OCI-LY3 (cell line): ENCODE measurements around the gene FGD4.
"Not testable (repeated sequence)": the region's sequence is repeated elsewhere in the genome, so short reads cannot be mapped to it uniquely, and the experiment has no call there.

Experiments
- H2AFZ ChIP-seq: fragments of 200-600, 300-600 bp; shearing (Covaris generic); 2 replicates; pipeline ENCODE4 v1.6.0; 2014; ENCODE audit warnings: antibody characterized with exemption, low read depth, low read length
- H3K27ac ChIP-seq: fragments of 200-600, 300-600 bp; sonication (generic); 2 replicates; pipeline ENCODE4 v1.5.1; 2014; ENCODE audit warnings: mild to moderate bottlenecking, low read length, moderate library complexity, mixed read lengths
- H3K27me3 ChIP-seq: fragments of 200-600, 300-600 bp; sonication (generic); 2 replicates; pipeline ENCODE4 v1.6.1; 2014; ENCODE audit warnings: low read depth, low read length, mixed read lengths
- H3K36me3 ChIP-seq: fragments of 200-600, 300-600 bp; sonication (generic); replicated peaks from 2 replicates; pipeline ENCODE3; 2014; ENCODE audit warnings: low read depth, low read length, mixed read lengths
- H3K4me1 ChIP-seq: fragments of 300-600, 200-600 bp; sonication (generic); 2 replicates; pipeline ENCODE4 v1.6.1; 2014; ENCODE audit warnings: low read length, mixed read lengths
- H3K4me2 ChIP-seq: fragments of 200-600, 300-600 bp; sonication (generic); 2 replicates; pipeline ENCODE4 v1.6.1; 2014; ENCODE audit warnings: low read length, mixed read lengths
- H3K4me3 ChIP-seq: fragments of 300-600, 200-600 bp; sonication (generic); 2 replicates; pipeline ENCODE4 v1.5.1; 2014; ENCODE audit warnings: antibody characterized with exemption, mild to moderate bottlenecking, low read length, moderate library complexity
- H3K79me2 ChIP-seq: fragments of 300-600, 200-600 bp; shearing (Covaris generic); 2 replicates; pipeline ENCODE4 v1.6.1; 2014; ENCODE audit warnings: mild to moderate bottlenecking, low read length, mixed read lengths
- H3K9ac ChIP-seq: fragments of 300-600, 200-600 bp; shearing (Covaris generic); 2 replicates; pipeline ENCODE4 v1.6.0; 2014; ENCODE audit warnings: mild to moderate bottlenecking, low read length, moderate library complexity
- H3K9me3 ChIP-seq: fragments of 200-600, 300-600 bp; shearing (Covaris generic); 2 replicates; pipeline ENCODE4 v1.6.1; 2014; ENCODE audit warnings: low read length, mixed read lengths; ENCODE audit not compliant: insufficient read depth
- H4K20me1 ChIP-seq: fragments of 200-600, 300-600 bp; sonication (generic); 2 replicates; pipeline ENCODE4 v1.6.1; 2016; ENCODE audit warnings: low read length, mixed read lengths; ENCODE audit not compliant: insufficient read depth
- EZH2phosphoT487 ChIP-seq: fragments of 200-600 bp; shearing (Covaris generic); IDR thresholded peaks from 2 replicates; pipeline ENCODE4 v1.6.1; 2018; ENCODE audit warnings: antibody characterized with exemption, mixed run types, low read depth
- TF ChIP-seq, protein P1 (sequence below): fragments of 200-600, 300-600 bp; sonication (generic); IDR thresholded peaks from 2 replicates; pipeline ENCODE4 v1.5.1; 2014; ENCODE audit warnings: antibody characterized with exemption, low read length, low read depth

The FGD4 gene

DNA sequence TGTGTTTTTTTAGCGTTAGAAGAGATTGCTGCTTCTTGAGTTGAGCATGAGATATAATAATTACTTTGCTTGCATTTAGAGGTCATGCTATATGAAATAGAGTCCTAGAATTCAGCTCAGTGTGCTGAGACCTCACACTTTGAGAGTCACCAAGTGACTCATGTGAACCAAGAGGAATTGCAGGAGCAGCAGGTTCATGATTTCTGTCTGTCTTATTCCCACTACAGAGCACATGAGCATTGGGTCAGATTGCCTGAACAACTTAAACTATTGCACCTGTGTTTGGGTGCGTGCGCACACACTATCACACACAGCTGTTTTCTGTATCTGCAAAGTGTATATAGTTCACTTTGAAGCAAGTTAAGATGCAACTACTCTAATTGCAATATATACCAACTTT is 109.3 kb downstream of the FGD4 start:
- no peaks in the 10 kb centered on the region for H3K27me3 ChIP-seq
- H3K9ac ChIP-seq = no peak overlapping the region
- H4K20me1 ChIP-seq = no peaks in the 10 kb centered on the region
- H3K4me2 ChIP-seq = no peak overlapping the region
- no peak overlapping the region for H3K27ac ChIP-seq
- no peaks in the 10 kb centered on the region for H3K36me3 ChIP-seq
- H3K4me1 ChIP-seq = no peaks in the 10 kb centered on the region
- no peaks in the 10 kb centered on the region for H3K9me3 ChIP-seq
- H3K4me3 ChIP-seq = no peak overlapping the region
- H2AFZ ChIP-seq = no peak overlapping the region
- no peaks in the 10 kb centered on the region for H3K79me2 ChIP-seq
- TF ChIP-seq, protein P1, sequence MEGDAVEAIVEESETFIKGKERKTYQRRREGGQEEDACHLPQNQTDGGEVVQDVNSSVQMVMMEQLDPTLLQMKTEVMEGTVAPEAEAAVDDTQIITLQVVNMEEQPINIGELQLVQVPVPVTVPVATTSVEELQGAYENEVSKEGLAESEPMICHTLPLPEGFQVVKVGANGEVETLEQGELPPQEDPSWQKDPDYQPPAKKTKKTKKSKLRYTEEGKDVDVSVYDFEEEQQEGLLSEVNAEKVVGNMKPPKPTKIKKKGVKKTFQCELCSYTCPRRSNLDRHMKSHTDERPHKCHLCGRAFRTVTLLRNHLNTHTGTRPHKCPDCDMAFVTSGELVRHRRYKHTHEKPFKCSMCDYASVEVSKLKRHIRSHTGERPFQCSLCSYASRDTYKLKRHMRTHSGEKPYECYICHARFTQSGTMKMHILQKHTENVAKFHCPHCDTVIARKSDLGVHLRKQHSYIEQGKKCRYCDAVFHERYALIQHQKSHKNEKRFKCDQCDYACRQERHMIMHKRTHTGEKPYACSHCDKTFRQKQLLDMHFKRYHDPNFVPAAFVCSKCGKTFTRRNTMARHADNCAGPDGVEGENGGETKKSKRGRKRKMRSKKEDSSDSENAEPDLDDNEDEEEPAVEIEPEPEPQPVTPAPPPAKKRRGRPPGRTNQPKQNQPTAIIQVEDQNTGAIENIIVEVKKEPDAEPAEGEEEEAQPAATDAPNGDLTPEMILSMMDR = no peak
- no peak for TF ChIP-seq EZH2phosphoT487

DNA sequence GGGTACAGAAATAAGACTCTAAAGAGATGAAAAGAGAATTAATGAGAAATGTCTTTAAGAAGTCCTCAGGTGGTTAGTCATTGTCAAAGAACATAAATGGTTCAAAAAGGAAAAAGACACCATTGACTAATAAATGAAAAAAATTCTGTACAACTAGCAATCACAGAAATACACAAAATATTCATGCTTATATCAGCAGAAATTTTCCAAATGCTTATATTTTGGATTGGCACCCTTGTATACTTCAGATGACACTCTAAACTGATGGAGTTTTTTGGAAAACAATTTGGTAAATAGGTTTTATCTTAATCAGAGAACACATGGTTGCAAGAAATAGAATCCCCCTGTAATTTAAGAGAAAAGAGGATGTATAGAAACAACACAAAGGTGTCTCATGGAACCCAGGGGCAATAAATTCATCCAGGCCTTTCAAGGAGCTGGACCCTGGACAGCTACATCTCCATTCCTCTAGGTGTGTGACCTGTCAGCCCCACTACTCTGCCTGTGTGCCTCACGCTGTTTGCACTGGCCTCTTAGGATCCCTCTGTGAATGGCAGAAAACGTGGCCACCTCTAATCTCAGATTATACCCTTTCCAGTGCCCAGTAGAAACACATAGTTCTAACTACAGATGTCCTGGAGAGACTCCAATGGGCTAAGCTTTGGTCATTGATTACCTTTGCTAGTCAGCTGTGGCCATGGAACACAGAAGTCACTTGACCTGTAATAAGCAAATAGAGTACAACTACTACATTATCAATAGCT is 110.2 kb downstream of the FGD4 start:
- H3K9me3 ChIP-seq = no peaks in the 10 kb centered on the region
- no peak overlapping the region for H2AFZ ChIP-seq
- H3K27me3 ChIP-seq = no peaks in the 10 kb centered on the region
- no peak overlapping the region for H3K27ac ChIP-seq
- H3K4me2 ChIP-seq = no peak overlapping the region
- TF ChIP-seq, protein P1 = no peak
- no peak for TF ChIP-seq EZH2phosphoT487
- no peaks in the 10 kb centered on the region for H4K20me1 ChIP-seq
- H3K4me1 ChIP-seq = no peaks in the 10 kb centered on the region
- H3K4me3 ChIP-seq = no peak overlapping the region
- H3K36me3 ChIP-seq = no peaks in the 10 kb centered on the region
- no peak overlapping the region for H3K9ac ChIP-seq
- H3K79me2 ChIP-seq = no peaks in the 10 kb centered on the region

DNA sequence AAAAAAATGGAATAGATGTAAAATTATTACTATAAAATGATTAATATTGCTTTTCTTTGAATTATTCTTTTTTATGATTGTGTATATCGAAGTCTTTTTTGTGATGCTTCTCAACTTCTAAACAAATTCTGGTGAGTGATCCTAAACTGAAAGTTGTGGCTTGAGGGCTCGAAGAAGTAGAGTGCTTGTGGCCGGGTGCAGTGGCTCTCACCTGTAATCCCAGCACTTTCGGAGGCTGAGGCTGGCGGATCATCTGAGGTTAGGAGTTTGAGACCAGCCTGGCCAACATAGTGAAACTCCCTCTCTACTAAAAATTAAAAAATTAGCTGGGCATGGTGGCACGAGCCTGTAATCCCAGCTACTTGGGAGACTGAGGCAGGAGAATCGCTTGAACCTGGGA is 112.6 kb downstream of the FGD4 start:
- H3K9me3 ChIP-seq, H3K27me3 ChIP-seq, H3K36me3 ChIP-seq, H3K4me3 ChIP-seq, H3K9ac ChIP-seq, H3K79me2 ChIP-seq, H2AFZ ChIP-seq, H3K4me2 ChIP-seq, H3K27ac ChIP-seq, H4K20me1 ChIP-seq: not testable (repeated sequence)
- H3K4me1 ChIP-seq = peaks cover 15% of the 10 kb centered on the region

DNA sequence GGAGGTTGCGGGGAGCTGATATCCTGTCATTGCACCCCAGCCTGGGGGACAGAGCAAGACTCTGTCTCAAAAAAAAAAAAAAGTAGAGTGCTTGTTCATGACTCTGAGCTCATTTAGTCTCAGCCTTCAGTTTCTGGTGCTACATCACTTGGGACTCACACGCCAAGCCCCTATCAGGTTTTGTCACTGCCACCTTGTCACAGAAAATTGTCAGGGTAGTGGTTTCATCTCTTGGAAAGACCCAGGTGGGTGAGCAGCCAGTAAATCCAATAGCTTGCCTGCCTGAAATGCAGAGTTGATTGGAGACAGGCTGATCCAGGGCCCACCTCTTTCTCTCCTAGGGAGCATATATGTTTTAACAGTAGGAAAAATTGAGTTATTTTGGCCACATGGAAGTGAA is 113.0 kb downstream of the FGD4 start:
- Histone ChIP-seq H3K79me2 (no peaks in the 10 kb centered on the region), H3K36me3 (no peaks in the 10 kb centered on the region), H3K9me3 (no peaks in the 10 kb centered on the region), H2AFZ (no peak overlapping the region), H3K4me1 (peaks cover 15% of the 10 kb centered on the region), H4K20me1 (no peaks in the 10 kb centered on the region), H3K9ac (no peak overlapping the region), H3K4me3 (no peak overlapping the region), H3K4me2 (no peak overlapping the region), H3K27ac (no peak overlapping the region), H3K27me3 (no peaks in the 10 kb centered on the region)
- TF ChIP-seq, protein P1 = no peak
- no peak for TF ChIP-seq EZH2phosphoT487
